Activated T-cell treated with anti-CD3 and anti-CD28 coated beads for 1 hour (primary cell): ENCODE data around the gene KCTD11.
A peak's percentile ranks its signal among the peaks of the same experiment; 100 is the strongest.

Source experiments
- DNase-seq: peaks from one replicate; pipeline ENCODE4 v3.0.0-alpha.2; 2020; ENCODE audit warnings: low read depth

The KCTD11 gene

DNA sequence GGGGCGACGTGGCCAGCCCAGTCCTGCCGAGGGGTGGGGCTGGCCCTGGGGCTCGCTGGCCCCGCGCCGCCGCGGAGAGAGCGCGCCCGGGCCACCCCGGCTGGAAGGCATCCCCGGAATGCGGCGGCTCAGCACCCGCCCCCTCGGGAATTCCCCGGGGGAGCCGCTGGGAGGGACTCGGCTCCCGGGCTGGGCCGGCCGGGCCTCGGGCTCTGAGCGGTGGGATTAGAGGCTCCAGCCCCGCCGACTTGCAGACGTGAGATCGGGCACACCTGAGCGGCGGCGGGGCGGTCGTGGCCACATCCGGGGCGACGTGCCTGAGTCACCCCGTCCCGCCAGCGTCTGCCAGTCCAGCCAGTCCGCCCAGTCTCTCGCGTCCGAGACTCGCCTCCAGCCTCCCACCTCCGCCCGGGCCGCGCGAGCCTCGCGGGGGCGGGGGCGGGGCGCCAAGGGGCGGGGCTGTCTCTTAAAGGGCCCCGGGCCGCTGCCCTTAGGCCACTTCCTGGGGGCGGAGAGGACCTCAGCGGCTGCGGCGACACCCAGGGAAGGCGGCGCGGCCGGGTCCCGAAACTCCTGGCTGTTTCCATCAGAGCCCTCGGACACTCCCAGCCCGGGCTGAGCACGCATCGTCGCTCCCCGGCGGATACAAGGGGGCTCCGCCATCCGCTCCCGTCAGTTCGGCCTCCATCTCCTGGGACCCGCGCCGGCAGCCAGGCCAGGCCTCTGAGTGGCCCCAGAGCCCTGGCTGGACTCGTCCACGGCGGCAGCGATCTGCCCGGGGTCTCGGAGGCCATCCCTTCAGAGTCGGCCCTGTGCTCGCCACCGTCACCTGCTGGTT is at the start of gene KCTD11:
Gene KCTD11, plus strand, starts transcription at position 498 of the 838 bp plus-strand sequence.
- DNase-seq, result peak; percentile 61

DNA sequence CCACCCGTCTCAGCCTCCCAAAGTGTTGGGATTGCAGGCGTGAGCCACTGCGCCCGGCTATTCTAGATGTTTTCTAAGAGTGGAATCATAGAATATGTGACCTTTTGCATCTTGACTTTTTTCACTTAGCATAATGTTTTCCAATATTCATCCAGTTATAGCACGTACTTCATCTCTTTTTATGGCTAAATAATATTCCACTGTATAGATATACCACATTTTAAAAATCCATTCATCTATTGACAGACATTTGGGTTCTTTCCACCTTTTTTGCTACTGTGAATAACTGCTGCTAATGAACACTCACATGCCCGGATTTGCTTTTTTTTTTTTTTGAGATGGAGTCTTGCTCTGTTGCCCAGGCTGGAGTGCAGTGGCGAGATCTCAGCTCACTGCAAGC is 47.8 kb upstream of the KCTD11 start:
- DNase-seq, result no peak

DNA sequence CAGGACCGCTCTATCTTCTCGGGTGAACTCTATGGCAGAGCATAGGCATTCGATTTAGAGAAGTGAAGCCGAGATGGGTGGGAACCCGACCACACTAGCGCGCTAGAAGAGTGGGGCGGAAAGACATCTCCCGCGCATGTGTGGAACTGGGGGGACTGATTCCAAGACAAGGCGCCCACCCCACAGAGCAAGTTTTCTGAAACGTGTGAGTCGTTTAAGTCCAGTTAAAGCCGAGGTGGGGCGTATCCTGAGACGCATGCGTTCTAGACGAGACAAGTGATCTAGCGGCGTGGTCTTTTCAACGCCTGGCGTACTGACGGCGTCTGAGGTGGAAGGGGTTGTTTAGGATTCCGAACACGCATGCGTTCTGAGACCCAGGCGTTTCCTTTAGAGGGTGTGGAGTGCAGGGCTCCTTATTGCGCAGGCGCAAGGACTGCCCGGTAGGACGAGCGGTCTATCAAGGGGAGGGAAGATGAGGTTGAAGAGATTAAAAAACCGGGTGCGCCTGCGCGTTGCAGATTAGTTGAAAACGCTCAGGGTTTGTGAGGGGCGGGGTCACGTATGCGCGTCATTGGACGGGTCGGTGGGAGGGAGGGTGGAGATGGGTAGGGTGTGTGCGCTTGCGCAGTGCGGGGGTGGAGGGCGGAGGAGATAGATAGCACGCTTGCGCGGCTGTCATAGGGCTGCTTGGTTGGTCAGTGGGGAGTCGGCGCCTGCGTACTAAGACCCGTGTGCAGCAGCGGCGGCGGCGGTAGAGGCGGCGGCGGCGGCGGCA is 44.9 kb upstream of the KCTD11 start, which contains the start of gene EIF5A:
Gene EIF5A, plus strand, starts transcription at position 718 of the 775 bp plus-strand sequence. CDS start 2,008 bp downstream, outside the sequence.
- peak; percentile 100 for DNase-seq

DNA sequence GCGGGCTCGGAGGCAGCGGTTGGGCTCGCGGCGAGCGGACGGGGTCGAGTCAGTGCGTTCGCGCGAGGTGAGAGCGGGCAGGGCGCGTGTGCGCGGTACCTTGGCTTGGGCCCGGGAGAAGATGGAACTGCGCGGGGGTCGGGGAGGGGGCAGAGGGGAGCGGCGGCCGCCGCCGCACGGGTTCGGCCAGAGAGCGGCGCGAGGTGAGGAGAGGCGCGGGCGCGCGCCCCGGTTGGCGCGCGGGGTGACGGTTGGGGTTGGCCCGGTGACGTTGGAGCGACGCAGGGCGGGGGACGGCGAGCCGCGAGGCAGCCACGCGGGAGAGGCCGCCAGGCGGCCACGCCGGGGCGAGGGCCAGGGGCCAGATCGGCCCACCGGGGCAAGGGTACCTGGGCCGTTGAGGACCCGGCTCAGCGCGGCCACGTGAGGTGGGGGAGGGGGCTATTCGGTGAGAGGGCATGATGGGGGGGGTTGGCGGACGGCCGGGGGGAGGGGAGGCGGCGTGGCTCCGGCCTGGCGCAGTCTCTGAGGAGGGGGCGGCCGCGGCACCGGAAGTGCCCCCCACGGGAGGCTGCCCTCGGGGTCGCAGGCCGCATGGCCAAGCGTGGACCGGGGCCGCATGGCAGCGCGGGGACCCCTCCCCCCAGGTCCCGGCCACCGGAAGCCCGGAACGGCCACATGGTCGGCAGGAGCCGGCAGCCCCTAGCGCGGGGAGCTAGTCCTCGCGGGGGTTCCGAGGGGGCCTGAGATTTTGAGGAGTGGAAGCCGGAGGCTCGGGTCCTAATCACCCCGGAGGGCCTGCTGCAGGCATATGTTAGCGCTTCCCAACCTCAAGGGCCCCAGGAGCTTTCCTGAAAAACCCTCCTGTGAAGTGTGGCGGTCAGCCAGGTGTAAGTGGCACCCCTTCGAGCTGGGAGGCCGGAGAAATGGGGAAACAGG is 44.0 kb upstream of the KCTD11 start:
- DNase-seq, result no peak

DNA sequence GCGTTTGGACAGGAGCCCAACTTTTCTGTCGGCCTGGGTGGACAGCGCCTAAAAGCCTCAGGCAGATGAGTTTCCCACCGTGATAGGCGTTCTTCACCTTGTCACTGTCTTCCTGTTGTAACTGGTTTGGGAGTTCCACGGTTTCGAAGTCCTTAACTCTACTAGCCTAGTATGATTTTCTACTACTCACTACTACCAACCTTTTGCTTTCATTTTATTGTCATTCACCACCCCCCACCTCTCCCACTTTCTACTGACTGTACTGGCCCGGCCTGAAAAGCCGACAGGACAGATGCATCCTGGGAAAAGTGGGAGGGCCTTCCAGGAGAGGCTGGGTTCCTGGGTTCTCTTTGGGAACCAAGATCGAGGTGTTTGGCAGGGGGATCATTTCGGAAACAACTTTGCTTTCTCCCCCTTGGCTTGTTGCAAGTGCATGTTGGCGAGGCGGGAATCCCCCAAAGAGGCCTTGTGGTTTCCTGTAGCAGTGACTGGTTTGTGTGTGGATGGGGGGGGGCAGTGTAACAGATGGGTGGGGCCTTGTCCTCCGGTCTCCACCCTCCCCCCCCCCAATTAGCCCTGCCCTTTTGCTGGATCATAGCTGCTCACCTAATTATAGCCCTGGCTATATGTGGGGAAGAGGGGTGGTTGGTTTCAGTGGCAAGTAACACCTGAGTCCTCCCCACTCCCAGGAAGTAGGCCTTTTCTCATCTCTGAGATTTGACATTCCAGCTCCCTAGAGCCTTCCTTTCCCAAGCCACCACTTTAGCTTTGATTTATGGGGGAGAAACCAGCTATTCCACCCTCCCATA is 43.1 kb upstream of the KCTD11 start:
- DNase-seq, result peak; percentile 77

DNA sequence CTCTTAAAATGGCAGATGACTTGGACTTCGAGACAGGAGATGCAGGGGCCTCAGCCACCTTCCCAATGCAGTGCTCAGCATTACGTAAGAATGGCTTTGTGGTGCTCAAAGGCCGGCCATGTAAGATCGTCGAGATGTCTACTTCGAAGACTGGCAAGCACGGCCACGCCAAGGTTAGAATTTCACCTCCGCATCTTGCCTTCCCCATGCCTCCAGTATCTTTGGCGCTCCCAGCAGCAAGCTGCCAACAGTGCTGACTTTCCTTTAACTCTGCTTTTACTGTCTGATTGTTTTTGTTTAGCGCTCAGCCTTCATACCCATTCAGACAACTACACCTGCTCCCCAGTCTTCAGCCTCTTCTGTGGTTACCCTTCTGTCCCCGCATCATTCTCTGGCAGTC is 42.3 kb upstream of the KCTD11 start:
- no peak for DNase-seq

DNA sequence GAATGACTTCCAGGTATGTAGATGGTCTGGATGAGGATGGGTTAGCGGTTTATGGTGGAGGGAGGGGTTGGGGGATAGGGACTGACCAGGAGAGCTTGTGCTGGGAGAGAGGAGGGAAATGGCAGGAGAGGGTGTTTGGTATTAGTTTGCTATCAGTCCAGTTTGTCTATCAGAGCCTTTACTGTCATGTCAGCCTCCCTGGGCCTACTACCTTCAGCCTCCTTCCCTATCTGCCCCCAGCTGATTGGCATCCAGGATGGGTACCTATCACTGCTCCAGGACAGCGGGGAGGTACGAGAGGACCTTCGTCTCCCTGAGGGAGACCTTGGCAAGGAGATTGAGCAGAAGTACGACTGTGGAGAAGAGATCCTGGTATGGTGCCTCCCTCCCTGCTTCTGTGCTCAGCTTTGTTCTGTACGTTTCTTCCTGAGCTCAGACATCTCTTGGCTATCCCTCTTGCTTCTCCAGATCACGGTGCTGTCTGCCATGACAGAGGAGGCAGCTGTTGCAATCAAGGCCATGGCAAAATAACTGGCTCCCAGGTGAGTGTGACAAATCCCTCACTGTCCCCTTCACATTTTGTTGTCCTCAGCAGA is 40.8 kb upstream of the KCTD11 start:
- no peak for DNase-seq

DNA sequence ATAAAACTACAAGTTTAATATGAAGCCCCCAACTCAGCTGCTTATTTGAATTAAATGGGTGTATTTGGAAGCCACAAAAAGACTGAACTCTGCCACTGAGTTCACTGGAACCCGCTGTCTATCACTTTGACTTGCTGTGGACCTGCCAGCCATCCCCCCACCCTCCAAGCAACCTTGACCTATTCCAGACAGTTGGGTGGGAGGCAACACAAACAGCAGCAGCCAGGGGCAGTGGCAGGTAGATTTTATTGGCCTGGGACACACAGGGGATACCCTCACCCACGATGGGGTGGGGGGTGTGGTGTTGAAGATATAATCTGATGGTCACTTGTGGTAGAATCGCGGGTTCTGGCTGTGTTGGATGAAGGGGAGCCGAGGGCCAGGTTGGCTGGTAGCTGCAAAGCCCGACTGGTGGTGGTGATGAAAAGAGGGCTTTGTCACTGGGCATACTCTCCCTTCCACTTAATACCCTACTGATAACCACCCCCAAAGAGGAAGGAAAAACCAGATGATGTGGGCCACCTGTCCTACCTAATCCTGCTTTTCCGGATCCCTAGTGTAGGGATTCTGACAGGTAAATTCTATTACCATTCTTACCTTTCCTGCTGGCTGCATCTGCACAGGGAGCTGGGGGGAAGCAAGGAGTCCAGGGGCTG is 39.4 kb upstream of the KCTD11 start:
- no peak for DNase-seq

DNA sequence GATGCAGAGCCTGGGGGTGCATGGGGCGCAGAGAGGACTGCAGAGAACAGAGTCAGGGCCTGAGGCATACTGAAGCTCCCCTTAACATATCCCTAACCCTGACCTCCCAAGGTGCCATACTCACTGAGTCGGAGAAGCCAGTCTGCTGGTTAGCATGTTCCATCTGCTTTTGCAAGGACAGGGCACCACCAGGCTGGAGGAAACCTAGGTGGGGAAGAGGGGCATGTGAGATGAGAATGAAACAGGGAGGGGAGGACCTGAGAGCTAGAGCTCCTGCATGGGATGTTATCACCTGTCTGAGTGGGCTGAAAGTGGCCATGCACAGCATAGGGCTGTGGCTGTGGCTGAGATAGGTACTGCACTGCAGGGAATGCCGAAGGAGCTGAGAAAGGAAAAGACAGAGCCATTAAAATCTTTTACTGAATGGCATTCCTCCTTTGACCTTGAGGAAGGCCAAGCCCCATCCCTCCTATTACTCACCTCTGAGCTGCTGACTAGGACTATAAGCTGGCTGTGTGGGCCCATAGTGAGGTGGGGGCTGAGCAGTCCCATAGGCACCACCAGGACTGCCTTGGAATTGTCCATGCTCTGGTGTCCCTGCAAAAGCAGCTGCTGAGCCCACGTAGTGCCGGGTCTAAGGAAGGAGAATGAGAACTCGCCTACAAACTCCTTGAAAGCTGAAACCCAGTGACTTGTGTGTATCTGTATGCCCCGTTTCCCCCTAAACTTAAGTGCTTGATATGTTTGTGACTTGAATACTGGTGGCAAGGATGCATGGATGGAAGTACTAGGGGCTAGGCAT is 38.7 kb upstream of the KCTD11 start:
- DNase-seq, result no peak

DNA sequence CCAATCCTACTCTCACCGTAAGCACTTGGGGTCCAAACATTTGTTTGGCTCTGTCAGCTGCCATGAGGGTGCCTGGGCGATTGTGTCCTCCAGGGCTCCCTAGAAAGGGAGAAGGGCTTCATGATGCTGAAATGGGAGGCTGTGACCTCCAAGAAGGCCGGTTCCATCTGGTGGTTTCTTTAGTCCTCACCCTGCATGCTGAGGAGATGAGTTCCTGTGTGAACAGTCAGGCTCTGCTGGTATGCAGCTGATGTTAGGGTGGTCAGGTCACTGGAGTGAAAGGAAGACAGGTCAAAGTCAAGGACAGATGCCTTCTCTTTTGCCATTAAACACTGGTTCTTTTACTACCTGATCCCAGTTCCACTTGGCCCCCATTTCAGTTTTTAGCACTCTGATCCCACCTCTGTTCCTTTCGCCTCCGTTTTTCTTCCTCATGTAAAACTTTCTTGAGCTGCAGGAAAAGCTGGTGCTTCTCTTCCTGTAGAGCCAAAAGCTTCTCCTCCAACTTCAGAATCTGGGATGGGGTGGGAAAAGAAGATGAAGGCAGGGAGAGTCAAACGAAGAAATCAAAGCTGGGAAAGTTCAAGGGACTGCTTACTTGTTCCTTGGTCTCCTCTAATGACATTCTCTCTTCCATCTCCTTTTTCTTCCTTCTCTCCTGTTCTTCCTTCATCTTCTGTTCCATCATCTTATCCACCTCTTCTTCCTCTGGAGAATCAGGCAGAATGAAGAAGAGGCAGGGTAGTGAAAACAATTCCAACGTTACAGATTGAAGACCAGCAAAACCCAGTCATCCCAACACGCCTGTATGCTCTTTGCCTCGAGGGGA is 37.9 kb upstream of the KCTD11 start:
- DNase-seq, result no peak

DNA sequence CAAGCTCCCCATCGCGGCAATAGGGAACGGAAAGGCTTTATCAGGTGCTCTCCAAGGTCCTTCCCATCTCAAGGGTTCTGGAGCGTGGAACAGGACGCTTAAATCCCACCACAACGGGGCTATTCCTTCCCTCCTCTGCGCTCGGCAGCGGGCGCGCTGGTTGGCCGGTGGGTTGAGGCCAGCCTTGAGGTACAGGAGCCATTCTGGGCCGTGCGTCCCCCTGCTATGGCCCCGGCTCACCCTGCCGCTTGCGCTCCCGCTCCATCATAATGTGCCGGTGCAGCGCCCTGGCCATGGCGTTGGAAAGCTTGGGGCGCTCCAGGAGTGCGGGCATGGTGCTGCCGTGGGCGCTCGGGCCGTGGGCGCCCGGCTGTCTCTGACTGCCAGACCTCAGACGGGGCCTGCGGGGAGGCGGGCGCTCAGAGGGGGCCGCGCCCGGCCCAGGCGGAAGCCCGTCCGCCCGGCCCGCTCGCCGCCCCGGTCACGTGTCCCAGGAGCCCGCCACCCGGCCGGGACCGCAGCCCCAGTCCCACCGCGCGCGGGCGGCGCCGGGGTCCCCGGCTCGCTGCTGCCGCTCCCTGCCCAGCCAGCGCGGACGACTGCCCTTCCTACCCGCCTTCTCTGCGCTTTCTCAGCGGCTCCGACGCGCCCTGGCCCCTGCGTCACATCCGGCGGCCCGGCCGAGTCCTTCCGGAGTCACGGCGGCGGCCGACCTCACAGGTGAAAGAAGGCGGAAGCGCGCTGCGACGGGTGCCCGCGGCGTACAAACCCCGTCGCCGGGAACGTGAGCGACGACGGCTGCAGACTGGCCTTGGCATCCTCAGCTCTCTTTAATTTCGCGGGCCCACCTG is 37.0 kb upstream of the KCTD11 start, which contains the start of gene GPS2:
Gene GPS2, minus strand, starts transcription at position 642 of the 851 bp plus-strand sequence. Its CDS starts 308 bp downstream, at position 334.
- peak; percentile 91 for DNase-seq

DNA sequence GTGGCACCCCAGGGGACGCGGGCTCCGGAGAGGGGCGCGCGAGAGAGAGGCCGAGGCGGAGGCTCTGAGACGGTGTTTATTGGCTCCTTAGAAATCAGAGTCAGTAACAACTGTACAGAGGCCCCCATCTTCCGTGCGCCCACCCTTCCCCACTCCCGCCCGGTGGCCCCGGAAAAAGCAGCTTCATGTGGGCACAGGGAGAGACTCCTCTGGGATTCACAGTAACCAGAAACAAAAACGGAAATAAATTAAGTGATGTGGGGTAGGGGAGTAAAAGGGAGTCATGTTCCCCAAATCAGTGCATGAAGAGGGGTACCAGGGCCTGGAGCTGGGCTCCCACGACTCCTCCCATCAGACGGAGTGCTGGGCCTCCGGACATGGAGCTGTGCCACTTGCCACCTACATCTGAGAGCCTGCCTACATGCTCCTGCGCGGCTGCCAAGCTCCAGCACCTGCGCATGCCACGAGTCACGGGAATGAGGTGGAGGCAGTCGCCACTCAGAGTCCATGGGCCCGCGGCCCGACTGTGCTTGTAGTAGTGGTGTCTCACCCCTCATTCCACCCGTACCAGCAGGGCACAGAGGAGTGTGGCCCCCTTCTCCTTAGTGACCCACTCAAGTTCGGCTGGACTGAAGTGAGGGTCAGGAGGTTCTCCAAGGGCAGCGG is 36.3 kb upstream of the KCTD11 start:
- no peak for DNase-seq

DNA sequence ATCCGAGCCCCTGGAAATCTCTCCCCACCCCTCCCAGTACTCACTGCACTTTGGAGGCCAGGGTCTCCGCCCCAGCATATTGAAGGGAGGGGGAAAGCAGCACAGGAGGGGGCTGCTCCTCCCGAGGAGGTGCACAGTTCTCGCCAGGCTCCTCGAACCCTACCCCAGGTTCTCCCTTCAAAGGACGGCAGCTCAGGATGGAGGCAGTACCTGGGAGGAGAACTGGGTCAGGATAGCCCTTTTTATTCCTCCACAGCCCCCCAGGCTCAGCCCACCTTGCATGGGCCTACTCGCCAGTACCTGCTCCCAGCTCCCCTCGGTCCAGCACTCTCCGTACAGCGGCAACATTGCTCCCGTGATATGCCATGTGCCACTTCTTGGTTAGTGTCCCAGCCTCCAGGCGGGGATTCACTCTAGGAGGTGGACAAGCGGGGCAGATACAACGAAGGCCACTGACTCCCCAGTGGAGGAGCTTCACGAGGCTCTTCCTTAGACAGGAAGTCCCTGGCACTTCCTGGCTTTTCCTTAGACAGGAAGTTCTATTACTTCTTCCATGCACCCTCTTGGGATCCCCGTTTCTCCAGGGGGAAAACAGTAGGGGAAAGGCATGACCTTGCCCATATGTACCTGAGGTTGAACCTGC is 34.7 kb upstream of the KCTD11 start:
- no peak for DNase-seq

DNA sequence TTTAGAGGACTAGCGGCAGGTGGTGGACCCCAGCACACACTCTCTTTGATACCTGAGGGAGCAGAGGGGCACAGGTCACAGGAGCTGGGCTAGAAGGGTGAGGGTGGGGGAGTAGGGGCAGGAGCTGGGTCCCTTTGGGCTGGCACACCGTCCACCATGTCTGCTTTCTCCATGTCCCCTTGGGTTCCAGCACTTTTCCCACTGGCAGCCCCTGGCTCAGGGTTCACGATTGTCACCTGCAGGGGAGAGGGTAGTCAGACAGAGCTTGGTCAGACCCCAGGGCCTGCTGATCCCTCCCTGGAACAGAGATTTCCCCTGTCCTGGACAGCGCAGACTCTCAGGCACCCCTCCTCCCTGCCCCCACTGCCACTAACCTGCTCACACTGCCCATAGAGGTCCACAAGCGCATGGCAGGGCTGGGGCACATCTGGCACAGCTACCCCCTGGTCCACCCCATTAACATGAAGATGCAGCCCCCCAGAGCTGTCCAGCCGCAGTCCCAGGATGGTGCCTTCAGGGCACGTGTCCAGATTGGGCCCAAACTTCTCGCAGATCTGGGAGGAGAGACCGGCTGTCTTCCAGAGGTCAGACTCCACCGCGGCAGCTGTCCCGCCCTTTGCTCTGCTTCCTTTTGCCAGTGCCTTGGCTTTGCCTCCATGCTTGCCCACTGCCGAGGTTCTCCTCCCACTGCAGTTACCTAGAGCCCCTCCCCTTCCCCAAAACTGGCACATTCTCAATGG is 33.7 kb upstream of the KCTD11 start:
- no peak for DNase-seq

DNA sequence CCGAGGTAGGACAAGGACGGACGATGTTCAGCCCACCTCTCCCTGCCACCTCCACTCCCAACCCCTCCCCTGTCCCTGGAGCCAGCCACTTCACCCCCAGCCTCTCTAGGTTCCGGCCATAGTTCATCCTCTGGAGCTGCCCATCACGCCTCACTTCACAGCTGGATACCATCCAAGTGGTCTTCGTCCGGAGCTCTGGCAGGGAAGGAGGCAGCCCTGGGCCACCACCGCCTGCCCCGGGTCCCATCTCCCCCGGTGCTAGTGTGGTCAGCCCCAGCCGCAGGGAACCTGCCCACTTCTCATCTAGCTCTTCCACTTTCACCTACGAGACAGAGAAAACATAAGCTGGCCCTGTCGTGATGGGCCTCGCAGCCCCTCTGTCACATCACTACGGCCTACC is 30.5 kb upstream of the KCTD11 start:
- DNase-seq, result no peak
